NOMO-1 treated with dmso at 0.1 percent for 144 hours (cell line): ENCODE measurements around the gene MYL9.

Experiments used
- DNase-seq: peaks from one replicate; lab custom pipeline; 2025; ENCODE audit not compliant: unreplicated experiment; lab: John Stamatoyannopoulos, UW

MYL9 gene

DNA sequence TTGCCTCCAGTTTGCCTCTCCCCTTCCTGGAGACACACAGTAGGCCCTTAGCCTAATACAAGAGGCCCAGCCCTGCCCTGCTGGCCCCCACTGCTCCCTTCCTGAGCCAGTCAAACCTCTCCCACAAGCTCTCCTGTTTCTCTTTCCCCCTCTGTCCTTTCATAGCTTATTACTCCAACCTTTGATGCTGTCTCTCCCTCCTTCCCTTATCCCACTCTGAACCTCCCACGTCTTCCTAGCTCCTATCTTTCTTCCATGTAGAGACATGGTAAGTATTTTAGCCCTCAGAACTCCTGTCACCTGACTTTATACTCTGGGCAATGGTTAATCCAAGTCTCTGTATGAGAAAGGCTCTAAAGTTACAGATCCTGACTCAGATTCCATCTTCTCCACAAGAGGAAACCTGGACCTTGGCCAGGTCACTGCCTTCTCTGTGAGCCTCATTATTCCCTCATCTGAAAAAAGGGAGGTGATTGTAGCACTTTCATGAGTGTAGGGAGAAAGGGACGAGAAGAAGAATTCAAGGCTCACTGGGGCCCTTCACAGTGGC, 38.8 kb downstream of the MYL9 start:
- no peak for DNase-seq

GRCh38 chr20:36582322-36582721, 41.0 kb downstream of the MYL9 start:
- DNase-seq, result no peak

GRCh38 chr20:36582821-36583220, 41.5 kb downstream of the MYL9 start:
- DNase-seq, result no peak

DNA sequence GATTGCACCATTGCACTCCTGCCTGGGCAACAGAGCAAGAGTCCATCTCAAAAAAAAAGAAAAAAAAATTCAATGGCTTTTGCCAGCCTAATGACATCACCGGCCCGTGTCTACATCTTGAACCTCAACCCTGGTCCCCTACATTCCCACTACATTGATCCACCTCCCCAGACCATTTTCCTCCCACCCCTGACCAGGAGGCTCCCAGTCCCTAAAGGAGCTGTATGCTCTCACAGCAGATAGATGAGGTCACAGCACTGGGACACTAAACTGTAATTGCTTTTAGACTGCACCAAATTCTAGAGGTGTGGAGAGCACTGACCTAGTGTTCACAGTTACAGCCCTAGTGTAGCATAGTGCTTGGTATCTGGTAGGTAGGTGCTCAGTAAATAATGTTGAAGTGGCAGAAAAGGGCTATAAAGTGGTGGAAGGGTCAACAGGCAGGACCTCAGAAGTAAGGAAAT, 42.7 kb downstream of the MYL9 start:
- DNase-seq, result no peak

- DNase-seq, result no peak
These were observed 44.2 kb downstream of the MYL9 start for GRCh38 chr20:36585410-36586125.

GRCh38 chr20:36587388-36588070, 46.2 kb downstream of the MYL9 start:
- no peak for DNase-seq

DNA sequence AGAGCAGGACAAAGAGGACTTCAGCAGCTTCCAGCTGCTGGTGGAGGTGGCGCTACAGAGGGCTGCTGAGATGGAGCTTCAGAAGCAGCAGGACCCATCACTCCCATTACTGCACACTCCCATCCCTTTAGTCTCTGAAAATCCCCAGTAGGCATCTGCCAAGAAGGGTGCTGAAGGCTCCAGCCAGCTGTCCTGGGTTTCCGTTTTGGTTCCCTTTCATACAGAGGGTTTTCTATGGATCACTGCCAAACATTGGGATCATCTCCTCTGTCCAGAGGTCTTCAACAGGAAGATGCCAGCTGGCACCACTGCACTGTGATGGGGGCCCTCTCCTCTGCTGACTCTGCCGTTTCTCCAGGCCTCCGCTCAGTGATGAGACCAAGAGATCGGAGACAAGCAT, 50.0 kb downstream of the MYL9 start:
- DNase-seq, result no peak

DNA sequence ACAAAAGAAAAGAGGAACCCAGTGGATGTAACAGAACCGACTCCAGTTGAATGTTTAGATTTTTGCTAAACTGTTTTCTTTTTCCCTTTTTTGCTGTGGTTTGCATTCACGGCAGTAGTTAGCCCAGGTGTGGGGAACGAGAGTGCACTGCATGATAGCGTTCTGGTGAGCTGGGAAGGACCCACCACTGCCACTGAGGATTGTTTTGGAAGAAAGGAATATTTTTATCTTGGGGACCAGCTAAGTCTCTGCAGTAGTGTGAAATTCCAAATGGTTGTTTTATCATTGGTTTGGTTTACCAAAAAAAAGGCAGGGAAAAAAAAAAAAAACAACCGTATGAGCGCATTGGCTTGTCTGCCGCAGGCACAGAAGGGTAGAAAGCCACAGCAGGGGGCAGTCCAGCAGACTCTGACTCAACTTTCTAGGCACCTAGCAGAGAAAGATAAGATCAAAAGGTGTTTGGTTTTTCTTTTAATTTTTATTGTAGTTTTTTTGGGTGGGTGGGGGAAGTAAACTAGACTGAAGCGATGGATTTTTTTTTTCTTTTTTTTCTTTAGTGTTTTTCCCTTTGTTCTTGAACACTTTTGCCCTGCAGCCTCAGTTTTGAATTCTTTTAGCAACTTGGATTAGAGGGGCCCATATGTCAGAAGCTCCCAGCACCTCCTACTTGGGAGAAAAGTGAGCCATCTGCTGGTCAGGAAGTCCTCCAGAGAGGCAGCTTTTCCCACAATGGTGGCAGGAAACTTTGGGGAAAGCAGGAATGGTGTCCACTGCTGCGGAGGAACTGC, 50.7 kb downstream of the MYL9 start:
- no peak for DNase-seq

DNA sequence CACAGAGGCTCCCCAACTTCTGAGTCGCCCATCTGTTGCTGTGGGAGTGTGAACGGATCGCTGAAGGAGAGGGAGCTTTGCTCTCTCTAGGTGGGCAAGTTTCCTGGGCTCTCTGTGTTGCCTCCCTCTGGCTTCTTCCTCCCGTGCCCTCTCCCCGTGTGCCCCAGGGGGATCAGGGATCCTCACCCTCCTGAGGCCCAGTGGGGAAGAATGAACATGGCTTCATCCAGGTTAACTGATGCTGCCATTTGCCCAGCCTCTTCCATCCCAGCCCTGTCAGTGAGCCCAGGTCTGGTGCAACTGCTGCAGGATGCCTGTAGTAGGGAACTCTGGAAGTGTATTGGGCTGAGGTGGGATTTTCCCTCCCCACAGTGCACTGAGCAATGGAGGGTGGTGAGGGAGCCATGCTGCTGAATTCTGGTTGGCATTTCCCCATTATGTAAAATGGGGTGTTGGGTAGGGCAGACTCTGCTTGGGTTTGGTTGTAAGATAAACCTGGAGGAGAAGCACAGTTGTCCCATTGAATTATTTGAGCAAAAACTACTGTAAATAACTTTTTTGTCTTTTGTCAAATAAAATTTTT, 52.1 kb downstream of the MYL9 start:
- DNase-seq, result no peak

DNA sequence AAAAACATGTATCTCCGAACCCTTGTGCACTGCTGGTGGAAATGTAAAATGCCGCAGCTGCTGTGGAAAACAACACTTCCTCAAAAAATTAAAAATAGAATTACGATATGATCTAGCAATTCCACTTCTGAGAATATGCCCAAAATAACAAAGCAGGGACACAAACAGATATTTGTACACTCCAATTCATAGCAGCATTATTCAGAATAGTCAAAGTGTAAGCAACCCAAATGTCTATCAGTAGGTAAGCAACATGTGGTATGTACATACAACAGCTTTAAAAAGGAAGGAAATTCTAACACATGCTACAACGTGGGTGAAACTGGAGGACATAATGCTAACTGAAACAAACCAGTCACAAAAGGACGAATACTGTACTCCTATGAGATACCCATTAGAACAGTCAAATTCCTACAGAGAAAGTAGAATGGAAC, 58.6 kb downstream of the MYL9 start:
- DNase-seq, result peak; percentile 37
